Osteocyte (in vitro differentiated cells): ENCODE results near the gene TMEM145. TPM values are rescaled to one million over a fixed set of nuclear protein-coding genes. Genes with fewer than 3 reads are reported as not detected.

Source experiments
- DNase-seq: peaks from one replicate; pipeline ENCODE4 v3.0.0; 2021; ENCODE audit warnings: mixed read lengths; ENCODE audit not compliant: unreplicated experiment; ENCODE audit errors: extremely low spot score
- H3K27ac Mint-ChIP-seq: one replicate; pipeline ENCODE4 v1.8.0; 2021; ENCODE audit warnings: mild to moderate bottlenecking, mixed read lengths; ENCODE audit not compliant: unreplicated experiment
- H3K27me3 Mint-ChIP-seq: one replicate; pipeline ENCODE4 v1.8.0; 2021; ENCODE audit warnings: mixed read lengths; ENCODE audit not compliant: unreplicated experiment
- H3K36me3 Mint-ChIP-seq: one replicate; pipeline ENCODE4 v1.8.0; 2021; ENCODE audit warnings: mixed read lengths; ENCODE audit not compliant: unreplicated experiment
- H3K4me1 Mint-ChIP-seq: one replicate; pipeline ENCODE4 v1.8.0; 2021; ENCODE audit warnings: mixed read lengths; ENCODE audit not compliant: unreplicated experiment
- H3K4me3 Mint-ChIP-seq: one replicate; pipeline ENCODE4 v1.8.0; 2021; ENCODE audit warnings: mild to moderate bottlenecking, moderate library complexity, mixed read lengths; ENCODE audit not compliant: unreplicated experiment
- H3K9me3 Mint-ChIP-seq: one replicate; pipeline ENCODE4 v1.8.0; 2021; ENCODE audit warnings: mixed read lengths; ENCODE audit not compliant: unreplicated experiment
- total RNA-seq: library from RNA; stranded (reverse); gene quantifications from 2 replicates; pipeline ENCODE4 v1.2.1, GENCODE V29; 2021
- TF ChIP-seq, protein P1 (sequence below): fragments of 200-600 bp; sonication (generic); IDR thresholded peaks from 2 replicates; pipeline ENCODE4 v1.5.0; 2021; ENCODE audit warnings: antibody characterized with exemption, mild to moderate bottlenecking, moderate library complexity

The TMEM145 gene
- total RNA-seq, 1 donor from 2014 or later, result 0.78 TPM

DNA sequence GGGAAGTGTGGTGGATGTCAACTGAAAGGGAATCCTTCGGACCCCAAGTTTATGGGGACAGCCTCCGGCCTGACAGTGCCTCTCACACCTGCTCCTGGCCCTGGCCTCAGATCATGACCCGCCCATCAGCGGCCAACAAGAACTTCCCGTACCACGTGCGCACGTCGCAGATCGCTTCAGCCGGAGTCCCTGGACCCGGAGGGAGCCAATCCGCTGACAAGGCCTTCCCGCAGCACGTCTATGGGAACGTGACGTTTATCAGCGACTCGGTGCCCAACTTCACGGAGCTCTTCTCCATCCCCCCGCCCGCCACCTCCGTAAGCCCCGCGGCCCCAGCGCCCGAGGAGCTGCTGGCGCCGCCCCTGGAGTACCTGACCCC, 10.4 kb downstream of the TMEM145 start:
- Mint-ChIP-seq H3K36me3 (no peaks in the 10 kb centered on the region), H3K4me3 (peak overlapping the region; percentile 4)

DNA sequence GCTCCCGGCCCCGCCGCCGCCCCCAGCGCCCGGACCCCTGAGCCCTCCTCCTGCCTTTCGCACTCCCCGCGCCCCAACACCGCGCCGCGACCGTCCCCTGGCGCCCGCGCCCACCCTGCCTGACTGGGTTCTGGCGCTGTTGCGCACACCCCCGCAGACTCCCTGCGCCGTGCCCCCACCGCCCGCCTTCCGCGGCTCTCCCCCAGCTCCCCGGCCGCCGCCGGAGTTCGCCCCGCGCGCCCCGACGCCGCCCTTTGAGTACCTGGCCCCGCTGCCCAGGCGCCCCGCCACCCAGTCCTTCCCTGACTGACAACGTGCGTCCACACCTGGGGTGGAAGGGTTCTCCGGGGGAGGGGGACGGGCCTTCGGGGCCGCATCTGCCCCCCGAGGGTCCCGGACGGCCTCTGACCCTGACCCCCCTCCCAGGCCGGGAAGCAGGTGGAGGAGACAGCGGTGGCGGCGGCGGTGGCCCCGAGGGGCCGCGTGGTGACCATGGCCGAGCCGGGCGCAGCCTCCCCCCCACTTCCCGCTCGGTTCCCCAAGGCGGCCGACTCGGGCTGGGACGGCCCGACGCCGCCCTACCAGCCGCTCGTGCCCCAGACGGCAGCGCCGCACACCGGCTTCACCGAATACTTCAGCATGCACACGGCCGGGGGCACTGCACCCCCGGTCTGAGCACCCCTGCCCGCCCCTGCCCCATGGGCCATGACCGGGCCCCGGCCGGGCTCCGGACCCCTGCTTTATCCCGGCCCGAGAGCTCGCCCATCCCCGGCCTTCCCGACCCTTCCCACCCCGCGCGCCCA, 10.9 kb downstream of the TMEM145 start:
- TF ChIP-seq, protein P1, sequence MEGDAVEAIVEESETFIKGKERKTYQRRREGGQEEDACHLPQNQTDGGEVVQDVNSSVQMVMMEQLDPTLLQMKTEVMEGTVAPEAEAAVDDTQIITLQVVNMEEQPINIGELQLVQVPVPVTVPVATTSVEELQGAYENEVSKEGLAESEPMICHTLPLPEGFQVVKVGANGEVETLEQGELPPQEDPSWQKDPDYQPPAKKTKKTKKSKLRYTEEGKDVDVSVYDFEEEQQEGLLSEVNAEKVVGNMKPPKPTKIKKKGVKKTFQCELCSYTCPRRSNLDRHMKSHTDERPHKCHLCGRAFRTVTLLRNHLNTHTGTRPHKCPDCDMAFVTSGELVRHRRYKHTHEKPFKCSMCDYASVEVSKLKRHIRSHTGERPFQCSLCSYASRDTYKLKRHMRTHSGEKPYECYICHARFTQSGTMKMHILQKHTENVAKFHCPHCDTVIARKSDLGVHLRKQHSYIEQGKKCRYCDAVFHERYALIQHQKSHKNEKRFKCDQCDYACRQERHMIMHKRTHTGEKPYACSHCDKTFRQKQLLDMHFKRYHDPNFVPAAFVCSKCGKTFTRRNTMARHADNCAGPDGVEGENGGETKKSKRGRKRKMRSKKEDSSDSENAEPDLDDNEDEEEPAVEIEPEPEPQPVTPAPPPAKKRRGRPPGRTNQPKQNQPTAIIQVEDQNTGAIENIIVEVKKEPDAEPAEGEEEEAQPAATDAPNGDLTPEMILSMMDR, result peak; percentile 19
- peaks cover 25% of the 10 kb centered on the region for H3K4me1 Mint-ChIP-seq
- H3K9me3 Mint-ChIP-seq, result no peaks in the 10 kb centered on the region
- no peak for DNase-seq
- no peak overlapping the region for H3K27ac Mint-ChIP-seq
- H3K4me3 Mint-ChIP-seq, result no peak overlapping the region
- H3K27me3 Mint-ChIP-seq, result peaks cover 33% of the 10 kb centered on the region
- no peaks in the 10 kb centered on the region for H3K36me3 Mint-ChIP-seq

More for the DNA sequence above, 10.4 kb downstream of the TMEM145 start:
- no peak for DNase-seq
- peaks cover 33% of the 10 kb centered on the region for H3K27me3 Mint-ChIP-seq
- TF ChIP-seq, protein P1, result no peak
- no peaks in the 10 kb centered on the region for H3K9me3 Mint-ChIP-seq
- peaks cover 24% of the 10 kb centered on the region for H3K4me1 Mint-ChIP-seq
- H3K27ac Mint-ChIP-seq, result no peak overlapping the region

DNA sequence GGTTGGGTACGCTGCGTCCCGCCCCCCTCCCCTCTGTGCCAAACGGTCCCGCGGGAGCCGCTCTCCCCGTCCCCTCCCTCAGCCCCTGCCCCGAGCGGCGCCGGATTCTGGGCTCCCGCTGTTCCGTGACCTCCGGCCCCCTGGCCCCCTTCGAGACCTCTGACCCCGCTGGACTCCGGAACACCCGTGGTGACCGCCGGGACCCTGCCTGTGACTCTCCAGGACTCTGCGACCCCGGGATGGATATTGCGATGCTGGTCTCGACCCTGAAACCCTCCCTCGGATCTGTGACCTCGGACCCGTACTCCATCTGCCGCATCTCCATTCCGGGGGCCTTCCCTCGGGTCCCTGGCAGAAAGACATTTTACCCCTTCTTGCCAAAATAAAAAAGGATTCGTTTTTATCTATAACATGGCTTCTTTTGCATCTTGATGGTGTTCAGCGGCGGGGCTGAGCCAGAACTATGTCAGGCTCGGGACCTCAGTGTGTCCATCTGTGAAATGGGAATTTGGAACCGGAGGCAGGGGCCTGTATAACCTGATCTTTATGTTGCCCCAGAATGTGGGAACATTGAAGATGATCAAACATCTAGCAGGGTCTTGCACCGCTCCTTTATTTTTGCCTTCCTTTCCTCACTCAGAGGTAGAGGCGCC, 11.7 kb downstream of the TMEM145 start:
- DNase-seq, result no peak
- Mint-ChIP-seq H3K27ac (peak overlapping the region; percentile 41), H3K36me3 (no peaks in the 10 kb centered on the region), H3K4me1 (peaks cover 27% of the 10 kb centered on the region), H3K27me3 (peaks cover 33% of the 10 kb centered on the region), H3K9me3 (no peaks in the 10 kb centered on the region), H3K4me3 (peak overlapping the region; percentile 83)
- TF ChIP-seq, protein P1, result no peak

DNA sequence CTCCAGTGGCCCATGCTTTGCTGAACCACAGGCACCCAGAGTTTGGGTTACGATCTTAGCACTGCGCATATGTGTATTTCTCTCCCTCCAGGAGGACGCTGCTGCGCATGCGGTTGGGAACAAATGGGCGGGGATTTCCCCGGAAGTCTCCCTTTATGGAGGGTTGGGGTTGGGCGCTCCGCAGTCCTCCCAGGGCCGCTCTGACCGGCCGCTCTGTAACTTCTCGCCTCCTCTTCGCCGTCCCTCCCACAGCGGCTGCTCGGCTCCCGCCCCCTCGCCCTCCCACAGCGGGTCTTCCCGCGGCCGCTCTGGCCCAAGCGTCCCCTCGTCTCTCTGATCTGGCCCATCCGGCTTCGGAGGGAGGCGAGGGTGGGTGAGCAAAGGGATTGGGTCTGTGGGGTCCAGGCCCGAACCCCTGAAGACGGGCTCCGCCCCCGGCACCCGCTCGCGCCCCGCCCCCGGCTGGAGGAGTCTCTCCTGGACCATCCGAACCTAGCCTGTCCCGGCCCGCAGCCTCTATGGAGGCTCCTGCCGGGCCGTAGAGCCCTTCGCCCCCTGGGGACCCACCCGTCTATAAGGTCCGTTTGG, 12.3 kb downstream of the TMEM145 start, which contains the start of gene MEGF8:
Gene MEGF8 (plus strand): TSS at position 328 of the 588 bp plus-strand sequence. CDS start 609 bp downstream, outside the sequence.
- H3K36me3 Mint-ChIP-seq, result no peaks in the 10 kb centered on the region
- H3K27me3 Mint-ChIP-seq, result peaks cover 32% of the 10 kb centered on the region
- H3K4me1 Mint-ChIP-seq, result peaks cover 31% of the 10 kb centered on the region
- TF ChIP-seq, protein P1, result peak; percentile 97
- H3K9me3 Mint-ChIP-seq, result no peaks in the 10 kb centered on the region
- H3K4me3 Mint-ChIP-seq, result peak within 1 kb of the TSS; percentile 83
- peak within 1 kb of the TSS; percentile 52 for H3K27ac Mint-ChIP-seq
- peak; percentile 99 for DNase-seq
